AG09319 (cell line): ENCODE measurements around the gene OGT.
"Not testable (repeated sequence)": the region's sequence is repeated elsewhere in the genome, so short reads cannot be mapped to it uniquely, and the experiment has no call there.

Experiments
- DNase-seq: peaks from one replicate; pipeline ENCODE4 v3.0.0-alpha.2; 2010; ENCODE audit warnings: low read depth; ENCODE audit errors: extremely low read depth
- CTCF ChIP-seq: IDR thresholded peaks from 2 replicates; pipeline ENCODE4 v1.5.1; 2011; ENCODE audit warnings: low read depth, mild to moderate bottlenecking, inconsistent platforms, low read length, moderate library complexity

The OGT gene

GRCh38 chrX:71550578-71550977 is 17.7 kb downstream of the OGT start:
- no peak for DNase-seq
- no peak for TF ChIP-seq CTCF

GRCh38 chrX:71556036-71556435 is 23.1 kb downstream of the OGT start:
- no peak for DNase-seq
- no peak for TF ChIP-seq CTCF

GRCh38 chrX:71558920-71559319 is 26.0 kb downstream of the OGT start:
- TF ChIP-seq CTCF = no peak
- DNase-seq = no peak

- not testable (repeated sequence) for DNase-seq
Measured at GRCh38 chrX:71559773-71560172, 26.9 kb downstream of the OGT start.

GRCh38 chrX:71563921-71564320 is 31.0 kb downstream of the OGT start:
- DNase-seq = no peak
- TF ChIP-seq CTCF = no peak

GRCh38 chrX:71565474-71566041 is 32.7 kb downstream of the OGT start:
- no peak for DNase-seq
- no peak for TF ChIP-seq CTCF

GRCh38 chrX:71571390-71571789 is 38.5 kb downstream of the OGT start:
- not testable (repeated sequence) for DNase-seq

GRCh38 chrX:71573590-71573989 is 40.7 kb downstream of the OGT start:
- TF ChIP-seq CTCF = no peak
- no peak for DNase-seq
